HepG2 (cell line): ENCODE measurements around the gene RASSF7. TPM values are rescaled to one million over a fixed set of nuclear protein-coding genes. Genes with fewer than 3 reads are reported as not detected.

Source experiments
- ATF1 ChIP-seq: IDR thresholded peaks from 2 replicates; pipeline ENCODE4 v1.6.1; 2016; ENCODE audit warnings: mild to moderate bottlenecking, control low read depth
- CBFB ChIP-seq: sonication (generic); formaldehyde crosslinking; IDR thresholded peaks from 2 replicates; pipeline ENCODE4 v1.4.0; 2020; ENCODE audit warnings: missing genetic modification reagents
- CHD2 ChIP-seq: IDR thresholded peaks from 2 replicates; pipeline ENCODE4 v1.6.1; 2011; ENCODE audit warnings: low read depth, low read length, improper control_type of control experiment
- CHD4 ChIP-seq: fragments of 200-600 bp; sonication (generic); IDR thresholded peaks from 2 replicates; pipeline ENCODE4 v1.7.0; 2017; ENCODE audit warnings: mild to moderate bottlenecking, low read length, borderline replicate concordance
- FOXP1 ChIP-seq, 2 experiments: fragments of 450-650 bp in 1 of 2; IDR thresholded peaks; 2 replicates each; pipeline ENCODE4 v1.6.1; 2017 to 2018; ENCODE audit warnings: antibody characterized with exemption in 1 of 2
- HCFC1 ChIP-seq: fragments of 150-350 bp; IDR thresholded peaks from 2 replicates; pipeline ENCODE4 v1.6.1; 2014; ENCODE audit warnings: low read depth, low read length
- HMG20B ChIP-seq: conservative IDR thresholded peaks from 2 replicates; pipeline ENCODE4 v1.6.1; 2016; ENCODE audit warnings: missing genetic modification reagents, missing compliant biosample characterization
- MED1 ChIP-seq: sonication (generic); formaldehyde crosslinking; IDR thresholded peaks from 2 replicates; pipeline ENCODE4 v1.4.0; 2020; ENCODE audit warnings: missing genetic modification reagents
- MXI1 ChIP-seq: IDR thresholded peaks from 3 replicates; pipeline ENCODE4 v1.6.1; 2012; ENCODE audit warnings: low read depth, low read length, inconsistent platforms, borderline replicate concordance
- SNAPC2 ChIP-seq: sonication (generic); formaldehyde crosslinking; IDR thresholded peaks from 2 replicates; pipeline ENCODE4 v1.8.1; 2022; ENCODE audit warnings: mild to moderate bottlenecking, missing genetic modification reagents
- SP140L ChIP-seq: sonication (generic); formaldehyde crosslinking; IDR thresholded peaks from 2 replicates; pipeline ENCODE4 v1.4.0; 2020; ENCODE audit warnings: missing genetic modification reagents, borderline replicate concordance
- XBP1 ChIP-seq: sonication (generic); formaldehyde crosslinking; IDR thresholded peaks from 2 replicates; pipeline ENCODE4 v1.5.0; 2020; ENCODE audit warnings: missing genetic modification reagents
- ZFP82 ChIP-seq: sonication (generic); formaldehyde crosslinking; IDR thresholded peaks from 2 replicates; pipeline ENCODE4 v1.5.1; 2020; ENCODE audit warnings: mild to moderate bottlenecking, missing genetic modification reagents, borderline replicate concordance
- ZNF234 ChIP-seq: sonication (generic); formaldehyde crosslinking; conservative IDR thresholded peaks from 2 replicates; pipeline ENCODE4 v1.5.1; 2020; ENCODE audit warnings: mild to moderate bottlenecking, missing genetic modification reagents
- ZNF251 ChIP-seq: sonication (generic); formaldehyde crosslinking; IDR thresholded peaks from 2 replicates; pipeline ENCODE4 v1.9.0; 2021; ENCODE audit warnings: mild to moderate bottlenecking, missing genetic modification reagents
- ZNF557 ChIP-seq: sonication (generic); formaldehyde crosslinking; IDR thresholded peaks from 2 replicates; pipeline ENCODE4 v1.4.0; 2020; ENCODE audit warnings: missing genetic modification reagents
- ZNF678 ChIP-seq: sonication (generic); formaldehyde crosslinking; IDR thresholded peaks from 2 replicates; pipeline ENCODE4 v1.4.0; 2020; ENCODE audit warnings: mild to moderate bottlenecking, missing genetic modification reagents
- ZNF777 ChIP-seq: sonication (generic); formaldehyde crosslinking; IDR thresholded peaks from 2 replicates; pipeline ENCODE4 v1.4.0; 2020; ENCODE audit warnings: missing genetic modification reagents
- polyA plus RNA-seq, 8 experiments: library from polyadenylated mRNA; depleted of rRNA in 3 of 8; stranded (reverse) in 7 of 8; unstranded in 1 of 8; fragments of >200 nt; fragmentation: Illumina TruSeq in 4 of 8; extraction: Trizol in 4 of 8; gene quantifications; 2 replicates each; pipeline versions ENCODE4 v1.2.1 to v1.2.3, GENCODE V29; 2011 to 2016; ENCODE audit warnings: low read depth in 4 of 8, missing spikeins in 1 of 8, mixed read lengths in 1 of 8; ENCODE audit not compliant: insufficient read depth in 1 of 8
- total RNA-seq, 5 experiments: library from RNA; depleted of rRNA; stranded (reverse); fragments of >200 nt; fragmentation: Illumina TruSeq; extraction: Trizol; gene quantifications; 2 replicates each; pipeline ENCODE4 v1.2.3, GENCODE V29; 2016; ENCODE audit warnings: low read depth in 1 of 5
- TF ChIP-seq, protein P1 (sequence below): sonication (generic); formaldehyde crosslinking; IDR thresholded peaks from 2 replicates; pipeline ENCODE4 v1.9.0; 2022; ENCODE audit warnings: missing genetic modification reagents, mild to moderate bottlenecking, borderline replicate concordance
- TF ChIP-seq, protein P2 (sequence below): sonication (generic); formaldehyde crosslinking; IDR thresholded peaks from 2 replicates; pipeline ENCODE4 v1.5.0; 2020; ENCODE audit warnings: mild to moderate bottlenecking, missing genetic modification reagents, moderate library complexity
- TF ChIP-seq, protein P3 (sequence below): sonication (generic); formaldehyde crosslinking; IDR thresholded peaks from 2 replicates; pipeline ENCODE4 v1.4.0; 2020; ENCODE audit warnings: mild to moderate bottlenecking, missing genetic modification reagents
- TF ChIP-seq, protein P4 (sequence below): sonication (generic); formaldehyde crosslinking; IDR thresholded peaks from 2 replicates; pipeline ENCODE4 v1.4.0; 2020; ENCODE audit warnings: missing genetic modification reagents, borderline replicate concordance

Gene RASSF7
- total and polyA plus RNA-seq, 2 of the 13 experiments (the other 11 are each of a cell fraction or from before 2014, with no cell fraction given): 20.2 to 28.6 TPM

DNA sequence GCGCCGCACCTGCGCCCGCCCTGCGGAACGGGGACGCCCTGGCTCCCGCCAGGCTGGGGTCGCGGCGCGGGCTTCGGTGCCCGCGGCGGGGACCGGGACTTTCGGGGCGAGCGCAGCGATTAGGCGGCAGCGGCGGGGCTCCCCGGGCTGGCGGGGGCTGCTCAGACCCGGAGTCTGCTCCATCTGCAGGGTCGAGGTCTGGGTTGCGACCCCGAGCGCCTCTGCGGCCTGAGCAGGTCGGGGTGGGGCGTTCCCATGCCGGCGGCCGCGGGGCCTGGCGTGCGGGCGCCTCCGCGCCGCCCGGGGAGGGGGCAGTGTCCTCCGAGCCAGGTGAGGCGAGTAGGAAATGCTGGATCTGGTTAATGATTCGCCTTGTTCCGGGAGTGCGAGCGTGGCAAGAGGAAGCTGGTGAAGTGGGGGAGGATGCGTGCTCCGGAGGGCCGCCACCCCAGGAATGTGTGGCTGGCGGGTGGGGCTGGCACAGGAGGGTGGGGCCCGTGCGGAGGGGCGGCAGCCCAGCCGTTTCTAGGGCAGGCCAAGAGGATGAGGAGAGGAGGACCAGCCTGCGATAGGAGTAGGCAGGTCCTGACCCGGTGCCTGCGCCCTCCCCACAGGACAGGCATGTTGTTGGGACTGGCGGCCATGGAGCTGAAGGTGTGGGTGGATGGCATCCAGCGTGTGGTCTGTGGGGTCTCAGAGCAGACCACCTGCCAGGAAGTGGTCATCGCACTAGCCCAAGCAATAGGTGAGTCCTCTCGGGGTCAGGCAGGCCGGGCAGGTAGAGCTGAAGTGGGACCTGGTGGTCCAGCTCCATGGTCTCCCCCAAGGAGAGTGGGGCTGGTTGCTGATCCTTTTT is 606 bp downstream of the RASSF7 start (continued):
- TF ChIP-seq, protein P1, sequence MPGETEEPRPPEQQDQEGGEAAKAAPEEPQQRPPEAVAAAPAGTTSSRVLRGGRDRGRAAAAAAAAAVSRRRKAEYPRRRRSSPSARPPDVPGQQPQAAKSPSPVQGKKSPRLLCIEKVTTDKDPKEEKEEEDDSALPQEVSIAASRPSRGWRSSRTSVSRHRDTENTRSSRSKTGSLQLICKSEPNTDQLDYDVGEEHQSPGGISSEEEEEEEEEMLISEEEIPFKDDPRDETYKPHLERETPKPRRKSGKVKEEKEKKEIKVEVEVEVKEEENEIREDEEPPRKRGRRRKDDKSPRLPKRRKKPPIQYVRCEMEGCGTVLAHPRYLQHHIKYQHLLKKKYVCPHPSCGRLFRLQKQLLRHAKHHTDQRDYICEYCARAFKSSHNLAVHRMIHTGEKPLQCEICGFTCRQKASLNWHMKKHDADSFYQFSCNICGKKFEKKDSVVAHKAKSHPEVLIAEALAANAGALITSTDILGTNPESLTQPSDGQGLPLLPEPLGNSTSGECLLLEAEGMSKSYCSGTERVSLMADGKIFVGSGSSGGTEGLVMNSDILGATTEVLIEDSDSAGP (CRISPR knock-in tag): no peak
- TF ChIP-seq FOXP1 (IDR thresholded peaks at IDR 0.05) (no peak), FOXP1 (CRISPR knock-in tag; IDR thresholded peaks at IDR 0.05) (no peak), ZNF678 (no peak), CHD2 (no peak), XBP1 (CRISPR knock-in tag) (no peak), CBFB (CRISPR knock-in tag) (no peak), HCFC1 (no peak; the same call in 1 of the 2 replicates), ZNF251 (CRISPR knock-in tag) (no peak), HMG20B (0 out of 2 replicates have a peak, but pooled peaks have one; percentile 17), SP140L (no peak), ZNF777 (no peak), CHD4 (no peak), ATF1 (CRISPR knock-in tag) (no peak), MXI1 (peak; percentile 77; the same call in 1 of the 3 replicates), SNAPC2 (no peak), ZNF234 (no peak), ZNF557 (no peak), ZFP82 (CRISPR knock-in tag) (peak; percentile 27; the same call in 1 of the 2 replicates), MED1 (CRISPR knock-in tag) (peak; percentile 66; the same call in 1 of the 2 replicates)
- TF ChIP-seq, protein P2, sequence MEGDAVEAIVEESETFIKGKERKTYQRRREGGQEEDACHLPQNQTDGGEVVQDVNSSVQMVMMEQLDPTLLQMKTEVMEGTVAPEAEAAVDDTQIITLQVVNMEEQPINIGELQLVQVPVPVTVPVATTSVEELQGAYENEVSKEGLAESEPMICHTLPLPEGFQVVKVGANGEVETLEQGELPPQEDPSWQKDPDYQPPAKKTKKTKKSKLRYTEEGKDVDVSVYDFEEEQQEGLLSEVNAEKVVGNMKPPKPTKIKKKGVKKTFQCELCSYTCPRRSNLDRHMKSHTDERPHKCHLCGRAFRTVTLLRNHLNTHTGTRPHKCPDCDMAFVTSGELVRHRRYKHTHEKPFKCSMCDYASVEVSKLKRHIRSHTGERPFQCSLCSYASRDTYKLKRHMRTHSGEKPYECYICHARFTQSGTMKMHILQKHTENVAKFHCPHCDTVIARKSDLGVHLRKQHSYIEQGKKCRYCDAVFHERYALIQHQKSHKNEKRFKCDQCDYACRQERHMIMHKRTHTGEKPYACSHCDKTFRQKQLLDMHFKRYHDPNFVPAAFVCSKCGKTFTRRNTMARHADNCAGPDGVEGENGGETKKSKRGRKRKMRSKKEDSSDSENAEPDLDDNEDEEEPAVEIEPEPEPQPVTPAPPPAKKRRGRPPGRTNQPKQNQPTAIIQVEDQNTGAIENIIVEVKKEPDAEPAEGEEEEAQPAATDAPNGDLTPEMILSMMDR (CRISPR knock-in tag): no peak
- TF ChIP-seq, protein P3, sequence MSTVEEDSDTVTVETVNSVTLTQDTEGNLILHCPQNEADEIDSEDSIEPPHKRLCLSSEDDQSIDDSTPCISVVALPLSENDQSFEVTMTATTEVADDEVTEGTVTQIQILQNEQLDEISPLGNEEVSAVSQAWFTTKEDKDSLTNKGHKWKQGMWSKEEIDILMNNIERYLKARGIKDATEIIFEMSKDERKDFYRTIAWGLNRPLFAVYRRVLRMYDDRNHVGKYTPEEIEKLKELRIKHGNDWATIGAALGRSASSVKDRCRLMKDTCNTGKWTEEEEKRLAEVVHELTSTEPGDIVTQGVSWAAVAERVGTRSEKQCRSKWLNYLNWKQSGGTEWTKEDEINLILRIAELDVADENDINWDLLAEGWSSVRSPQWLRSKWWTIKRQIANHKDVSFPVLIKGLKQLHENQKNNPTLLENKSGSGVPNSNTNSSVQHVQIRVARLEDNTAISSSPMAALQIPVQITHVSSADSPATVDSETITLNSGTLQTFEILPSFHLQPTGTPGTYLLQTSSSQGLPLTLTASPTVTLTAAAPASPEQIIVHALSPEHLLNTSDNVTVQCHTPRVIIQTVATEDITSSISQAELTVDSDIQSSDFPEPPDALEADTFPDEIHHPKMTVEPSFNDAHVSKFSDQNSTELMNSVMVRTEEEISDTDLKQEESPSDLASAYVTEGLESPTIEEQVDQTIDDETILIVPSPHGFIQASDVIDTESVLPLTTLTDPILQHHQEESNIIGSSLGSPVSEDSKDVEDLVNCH (CRISPR knock-in tag): no peak
- TF ChIP-seq, protein P4, sequence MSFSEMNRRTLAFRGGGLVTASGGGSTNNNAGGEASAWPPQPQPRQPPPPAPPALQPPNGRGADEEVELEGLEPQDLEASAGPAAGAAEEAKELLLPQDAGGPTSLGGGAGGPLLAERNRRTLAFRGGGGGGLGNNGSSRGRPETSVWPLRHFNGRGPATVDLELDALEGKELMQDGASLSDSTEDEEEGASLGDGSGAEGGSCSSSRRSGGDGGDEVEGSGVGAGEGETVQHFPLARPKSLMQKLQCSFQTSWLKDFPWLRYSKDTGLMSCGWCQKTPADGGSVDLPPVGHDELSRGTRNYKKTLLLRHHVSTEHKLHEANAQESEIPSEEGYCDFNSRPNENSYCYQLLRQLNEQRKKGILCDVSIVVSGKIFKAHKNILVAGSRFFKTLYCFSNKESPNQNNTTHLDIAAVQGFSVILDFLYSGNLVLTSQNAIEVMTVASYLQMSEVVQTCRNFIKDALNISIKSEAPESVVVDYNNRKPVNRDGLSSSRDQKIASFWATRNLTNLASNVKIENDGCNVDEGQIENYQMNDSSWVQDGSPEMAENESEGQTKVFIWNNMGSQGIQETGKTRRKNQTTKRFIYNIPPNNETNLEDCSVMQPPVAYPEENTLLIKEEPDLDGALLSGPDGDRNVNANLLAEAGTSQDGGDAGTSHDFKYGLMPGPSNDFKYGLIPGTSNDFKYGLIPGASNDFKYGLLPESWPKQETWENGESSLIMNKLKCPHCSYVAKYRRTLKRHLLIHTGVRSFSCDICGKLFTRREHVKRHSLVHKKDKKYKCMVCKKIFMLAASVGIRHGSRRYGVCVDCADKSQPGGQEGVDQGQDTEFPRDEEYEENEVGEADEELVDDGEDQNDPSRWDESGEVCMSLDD (CRISPR knock-in tag): no peak; the same call in 1 of the 2 replicates
